ENCODE results near the gene AXDND1.

GRCh38 chr1:179576509-179576908, 210.7 kb downstream of the AXDND1 start:
- TF ChIP-seq CTCF (IDR thresholded peaks at IDR 0.05; ENCODE audit: poor library complexity, severe bottlenecking) (no peak), EZH2 (IDR thresholded peaks at IDR 0.05; ENCODE audit: borderline replicate concordance, insufficient read depth, low read length, poor library complexity, severe bottlenecking) (no peak), POLR2AphosphoS5 (IDR thresholded peaks at IDR 0.05) (no peak), RAD21 (conservative IDR thresholded peaks at IDR 0.05) (no peak), REST (IDR thresholded peaks at IDR 0.05; ENCODE audit: borderline replicate concordance) (no peak), EP300 (conservative IDR thresholded peaks at IDR 0.05; ENCODE audit: poor library complexity, severe bottlenecking) (no peak), TAF1 (IDR thresholded peaks at IDR 0.05; ENCODE audit: low read depth) (no peak)

Data from neural cell (in vitro differentiated cells).